ENCODE measurements around the gene RTN4R.

The RTN4R gene

GRCh38 chr22:20216863-20217499 lies 51.1 kb downstream of the RTN4R start:
- no peak for DNase-seq (ENCODE audit: low spot score)

- no peak for DNase-seq (ENCODE audit: low spot score)
Observed at GRCh38 chr22:20215742-20216141, 52.4 kb downstream of the RTN4R start.

GRCh38 chr22:20214853-20215252 lies 53.3 kb downstream of the RTN4R start:
- no peak for DNase-seq (ENCODE audit: low spot score)

- DNase-seq (ENCODE audit: low spot score), result no peak
Observed at GRCh38 chr22:20213833-20214708, 54.0 kb downstream of the RTN4R start.

GRCh38 chr22:20212754-20213699 lies 55.1 kb downstream of the RTN4R start:
- no peak for DNase-seq (ENCODE audit: low spot score)

- DNase-seq (ENCODE audit: low spot score), result no peak
Observed at GRCh38 chr22:20211997-20212753, 55.9 kb downstream of the RTN4R start.

- no peak for DNase-seq (ENCODE audit: low spot score)
Observed at GRCh38 chr22:20211409-20211996, 56.6 kb downstream of the RTN4R start.

GRCh38 chr22:20210473-20211059 lies 57.6 kb downstream of the RTN4R start:
- no peak for DNase-seq (ENCODE audit: low spot score)

- no peak for DNase-seq (ENCODE audit: low spot score)
Observed at GRCh38 chr22:20209761-20210250, 58.3 kb downstream of the RTN4R start.

- no peak for DNase-seq (ENCODE audit: low spot score)
Observed at GRCh38 chr22:20208713-20209310, 59.3 kb downstream of the RTN4R start.

- DNase-seq (ENCODE audit: low spot score), result no peak
Observed at GRCh38 chr22:20207277-20208025, 60.7 kb downstream of the RTN4R start.

- no peak for DNase-seq (ENCODE audit: low spot score)
Observed at GRCh38 chr22:20206709-20207215, 61.4 kb downstream of the RTN4R start.

- peak; percentile 79 for DNase-seq (ENCODE audit: low spot score)
Observed at GRCh38 chr22:20205964-20206708, 62.0 kb downstream of the RTN4R start.

- no peak for DNase-seq (ENCODE audit: low spot score)
Observed at GRCh38 chr22:20205464-20205963, 62.6 kb downstream of the RTN4R start.

GRCh38 chr22:20204806-20205205 lies 63.3 kb downstream of the RTN4R start:
- no peak for DNase-seq (ENCODE audit: low spot score)

- DNase-seq (ENCODE audit: low spot score), result no peak
Observed at GRCh38 chr22:20204311-20204710, 63.8 kb downstream of the RTN4R start.

- DNase-seq (ENCODE audit: low spot score), result no peak
Observed at GRCh38 chr22:20203552-20204201, 64.4 kb downstream of the RTN4R start.

GRCh38 chr22:20203142-20203551 lies 65.0 kb downstream of the RTN4R start:
- no peak for DNase-seq (ENCODE audit: low spot score)

Data from CD4-positive, alpha-beta T cell treated with Interleukin-6 at 100 ng/mL for 8 hours (primary cell).